A549 treated with CORT108297 at 1 μM for 4 hours (cell line): ENCODE data around the gene SYTL3. TPM values are rescaled to one million over a fixed set of nuclear protein-coding genes. Genes with fewer than 3 reads are reported as not detected.

Experiments used
- total RNA-seq: library from RNA; stranded (reverse); fragments of 200-300 nt; extraction: Qiagen RNA extraction; gene quantifications from 5 replicates; pipeline ENCODE4 v1.2.3, GENCODE V29; 2022

SYTL3 gene, protein sequence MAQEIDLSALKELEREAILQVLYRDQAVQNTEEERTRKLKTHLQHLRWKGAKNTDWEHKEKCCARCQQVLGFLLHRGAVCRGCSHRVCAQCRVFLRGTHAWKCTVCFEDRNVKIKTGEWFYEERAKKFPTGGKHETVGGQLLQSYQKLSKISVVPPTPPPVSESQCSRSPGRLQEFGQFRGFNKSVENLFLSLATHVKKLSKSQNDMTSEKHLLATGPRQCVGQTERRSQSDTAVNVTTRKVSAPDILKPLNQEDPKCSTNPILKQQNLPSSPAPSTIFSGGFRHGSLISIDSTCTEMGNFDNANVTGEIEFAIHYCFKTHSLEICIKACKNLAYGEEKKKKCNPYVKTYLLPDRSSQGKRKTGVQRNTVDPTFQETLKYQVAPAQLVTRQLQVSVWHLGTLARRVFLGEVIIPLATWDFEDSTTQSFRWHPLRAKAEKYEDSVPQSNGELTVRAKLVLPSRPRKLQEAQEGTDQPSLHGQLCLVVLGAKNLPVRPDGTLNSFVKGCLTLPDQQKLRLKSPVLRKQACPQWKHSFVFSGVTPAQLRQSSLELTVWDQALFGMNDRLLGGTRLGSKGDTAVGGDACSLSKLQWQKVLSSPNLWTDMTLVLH
- 0.98 to 1.4 TPM (median 1.1 TPM) in 5 replicates for total RNA-seq

DNA sequence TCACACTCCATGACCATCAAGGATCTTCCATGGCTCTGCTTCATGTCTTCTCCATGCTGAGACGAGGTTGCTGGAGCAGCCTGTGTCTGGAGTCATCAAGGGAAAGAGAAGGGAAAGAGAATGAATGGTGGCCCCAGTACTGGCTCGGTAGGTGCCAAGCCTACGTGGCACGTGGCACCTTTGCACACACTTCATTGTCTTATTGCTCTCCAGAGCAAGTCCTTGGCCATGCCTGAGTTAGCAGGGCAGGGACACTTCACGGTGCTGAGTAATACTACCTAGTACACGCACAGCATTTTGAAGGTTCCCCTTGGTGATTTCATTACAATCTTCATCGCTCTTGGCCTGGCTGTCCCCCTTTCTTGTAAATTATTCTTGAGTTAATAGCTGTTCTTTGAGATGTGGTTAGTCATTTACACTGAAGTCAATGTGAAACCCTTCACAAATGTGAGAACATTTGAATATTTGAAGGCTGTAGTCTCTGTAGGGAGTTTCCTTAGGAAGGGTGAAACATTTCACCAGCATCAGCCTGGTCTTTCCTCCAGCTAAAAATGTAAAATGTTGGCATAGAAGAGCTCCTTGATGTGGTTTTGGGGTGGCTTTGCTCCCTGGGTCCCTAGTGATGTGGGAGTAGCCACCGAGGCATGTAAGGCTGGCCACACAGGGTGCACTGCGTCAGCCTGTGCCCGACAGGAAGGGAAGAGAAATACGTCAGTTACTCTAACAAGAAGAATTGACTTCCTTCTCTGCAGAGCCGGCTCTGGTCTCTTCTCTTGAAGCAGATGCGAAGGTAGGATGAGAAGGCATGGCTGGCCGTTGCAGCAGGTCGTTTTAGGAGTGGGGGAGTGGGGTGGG lies at the start of gene SYTL3:
Gene SYTL3, plus strand, starts transcription at position 766 of the 855 bp plus-strand sequence. CDS start 13,215 bp downstream, outside the sequence.

DNA sequence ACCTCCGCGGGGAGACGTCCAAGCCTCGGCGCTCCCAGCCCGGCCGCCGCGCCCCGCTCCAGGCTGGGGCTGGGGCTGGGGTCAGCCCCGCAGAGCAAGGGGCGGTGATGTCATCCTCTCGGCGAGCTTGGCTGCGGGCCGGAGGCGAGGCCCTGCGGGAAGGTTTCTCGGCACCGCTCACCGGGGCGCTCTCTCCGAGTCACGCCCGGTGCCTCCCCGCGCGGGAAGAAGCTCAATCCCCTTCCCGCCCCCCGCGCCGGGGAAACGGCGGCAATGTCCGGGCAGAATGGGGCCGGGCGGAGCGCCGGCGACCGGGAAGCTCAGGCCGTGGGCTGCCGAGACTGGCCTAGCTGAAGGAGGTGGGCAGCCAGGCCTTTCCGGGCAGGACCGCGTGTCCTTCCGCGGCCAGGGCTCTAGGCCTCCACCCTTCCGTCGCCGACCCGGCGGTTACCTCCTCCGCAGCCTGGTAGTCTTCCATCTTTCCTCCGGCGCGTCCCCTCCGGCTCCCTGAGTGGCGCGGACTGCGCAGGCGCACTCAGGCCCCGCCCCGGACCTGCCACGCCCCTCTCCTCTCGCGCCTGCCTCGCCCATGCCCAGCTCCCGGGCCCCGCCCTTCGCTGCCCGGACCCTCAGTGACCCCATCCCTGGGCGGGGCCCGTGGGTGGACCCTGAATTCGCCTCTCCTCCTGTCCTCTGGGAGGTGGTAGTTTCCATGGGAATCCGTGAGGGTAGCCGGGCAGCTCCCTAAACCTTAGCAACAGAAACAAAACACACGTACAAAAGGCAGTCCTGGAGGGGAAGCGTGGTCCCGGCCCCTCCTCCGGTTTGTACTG lies 5.4 kb upstream of the SYTL3 start, which contains the start of gene DYNLT1:
Gene DYNLT1, minus strand, starts transcription at position 513 of the 833 bp plus-strand sequence. Its CDS starts 35 bp downstream, at position 478.

Other genes starting within 250 kb of the SYTL3 start
- 12.7 to 15.8 TPM (median 15.5 TPM) in 5 replicates for gene TMEM181, start 90.0 kb upstream of the SYTL3 start, total RNA-seq
- gene DYNLT1, start 5.3 kb upstream of the SYTL3 start, total RNA-seq, result 97.7 to 124 TPM (median 101 TPM) in 5 replicates
- gene EZR, start 169.3 kb downstream of the SYTL3 start, total RNA-seq, result 276 to 332 TPM (median 300 TPM) in 5 replicates